Activated effector memory CD4-positive, alpha-beta T cell treated with anti-CD3 and anti-CD28 coated beads, Interleukin-2, amount 50 U/mL, for 16 hours (primary cell): ENCODE data around the gene PXT1.

Source experiments
- DNase-seq: peaks from one replicate; pipeline ENCODE4 v3.0.0-alpha.2; 2020

PXT1 gene

GRCh38 chr6:36387440-36388303 is 55.0 kb downstream of the PXT1 start, which contains the start of gene ETV7:
ETV7 (minus strand) TSS chr6:36387669; CDS start chr6:36387541, 128 bp downstream.
- DNase-seq, result peak; percentile 82

DNA sequence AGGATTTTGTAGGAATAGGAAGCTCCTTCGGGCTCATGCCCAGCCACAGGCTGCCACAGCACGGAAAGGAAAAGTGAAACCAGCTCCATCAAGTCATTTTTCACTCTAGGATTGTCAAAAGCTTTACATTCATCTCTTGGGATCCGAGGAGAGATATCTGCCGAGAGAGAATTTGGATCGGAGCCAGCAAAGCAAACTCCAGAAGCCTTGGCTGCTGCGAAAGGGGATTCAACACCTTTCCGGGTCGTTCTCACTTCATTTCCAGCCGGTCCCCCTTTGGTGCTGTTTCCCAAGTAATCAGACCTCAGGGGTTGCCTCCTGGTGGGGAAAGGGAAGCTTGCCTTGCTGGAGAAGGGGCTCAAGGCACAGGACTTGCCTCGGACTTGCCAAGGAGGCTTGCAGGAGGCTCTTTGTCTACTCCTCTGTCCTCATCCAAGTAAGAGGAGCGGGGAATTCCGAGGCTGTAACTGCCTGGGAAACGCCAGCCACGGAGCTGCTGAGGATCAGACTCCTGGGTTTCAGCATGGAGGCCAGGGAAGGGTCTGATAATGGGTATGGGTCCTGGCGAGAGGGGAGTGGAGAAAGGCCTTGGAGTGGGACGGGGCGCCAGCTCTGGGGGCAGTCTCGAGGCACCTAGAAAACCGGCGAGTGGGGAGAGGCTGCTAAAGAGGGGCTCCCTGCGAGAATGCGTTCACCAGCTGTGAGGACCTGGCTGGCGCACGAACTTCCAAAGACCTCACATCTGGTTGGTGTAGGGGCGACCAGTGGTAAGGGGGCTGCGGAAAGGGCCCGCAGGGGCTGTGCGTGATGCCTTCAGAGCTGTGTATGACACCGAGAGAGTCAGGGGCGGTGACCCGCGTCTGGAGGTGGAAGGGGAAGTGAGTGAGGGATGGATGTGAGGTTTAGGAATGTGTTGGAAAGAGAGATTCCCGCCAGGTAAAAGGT is 55.9 kb downstream of the PXT1 start:
- peak; percentile 69 for DNase-seq

- no peak for DNase-seq
Observed at GRCh38 chr6:36384095-36384494, 58.6 kb downstream of the PXT1 start.

DNA sequence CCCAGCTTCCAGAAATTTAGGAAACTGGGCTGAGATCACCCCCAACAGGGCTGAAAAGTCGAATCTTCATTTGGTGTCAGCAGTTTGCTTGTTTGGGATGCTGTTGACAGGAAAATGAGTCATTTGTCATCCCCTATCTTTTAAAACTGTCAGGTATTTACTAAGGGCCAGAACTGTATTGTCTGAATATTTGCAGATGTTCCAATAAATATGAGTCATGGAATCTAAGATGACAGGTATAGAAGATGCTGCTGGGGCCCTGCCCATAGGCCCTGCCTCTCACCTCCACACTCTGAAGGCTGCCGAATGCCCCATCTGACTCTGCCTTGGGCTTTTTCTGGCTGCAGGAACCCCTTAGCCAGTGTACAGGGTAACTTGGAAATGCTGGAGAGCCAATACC is 59.0 kb downstream of the PXT1 start:
- peak; percentile 72 for DNase-seq

DNA sequence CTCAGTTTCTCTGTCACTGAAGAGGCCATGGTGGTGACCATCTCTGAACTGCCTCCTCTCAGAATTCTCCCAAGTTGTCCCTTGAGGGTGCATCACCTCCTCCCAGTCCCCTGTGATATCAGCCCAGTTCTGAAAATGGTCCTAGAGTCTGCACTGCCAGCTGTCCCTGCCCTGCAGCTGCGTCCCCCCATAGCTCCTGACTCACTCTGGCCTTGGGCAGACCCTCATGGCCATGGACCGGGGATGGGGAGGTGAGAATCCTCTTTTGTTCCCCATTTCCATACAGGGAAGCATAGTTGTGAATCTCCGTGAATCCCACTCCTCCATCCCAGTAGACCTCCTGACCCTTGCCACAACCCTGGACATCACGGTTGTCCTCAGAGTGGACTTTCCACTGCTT is 59.7 kb downstream of the PXT1 start:
- peak; percentile 54 for DNase-seq

- peak; percentile 34 for DNase-seq
Observed at GRCh38 chr6:36381502-36382389, 60.9 kb downstream of the PXT1 start.

DNA sequence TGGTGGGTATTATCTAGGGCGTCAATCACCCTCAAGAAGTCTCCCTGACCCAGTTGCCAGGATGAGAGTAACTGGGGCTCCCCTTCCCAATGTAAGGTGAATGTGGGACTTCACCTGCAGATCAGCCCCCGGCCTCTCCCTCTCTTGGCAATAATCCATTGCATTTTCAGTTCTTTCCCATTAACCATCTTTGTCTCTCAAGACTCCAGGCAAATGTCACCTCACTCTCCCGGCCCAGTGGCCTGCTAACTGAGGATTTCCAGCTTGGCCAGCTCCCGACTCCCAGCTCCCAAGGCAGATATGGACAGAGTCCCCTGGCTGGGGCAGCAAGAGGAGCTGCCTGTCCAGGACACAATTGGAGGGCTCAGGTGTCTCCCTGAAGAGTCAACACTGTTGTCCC is 62.5 kb downstream of the PXT1 start:
- DNase-seq, result peak; percentile 52

GRCh38 chr6:36378936-36379335 is 63.7 kb downstream of the PXT1 start:
- peak; percentile 14 for DNase-seq

DNA sequence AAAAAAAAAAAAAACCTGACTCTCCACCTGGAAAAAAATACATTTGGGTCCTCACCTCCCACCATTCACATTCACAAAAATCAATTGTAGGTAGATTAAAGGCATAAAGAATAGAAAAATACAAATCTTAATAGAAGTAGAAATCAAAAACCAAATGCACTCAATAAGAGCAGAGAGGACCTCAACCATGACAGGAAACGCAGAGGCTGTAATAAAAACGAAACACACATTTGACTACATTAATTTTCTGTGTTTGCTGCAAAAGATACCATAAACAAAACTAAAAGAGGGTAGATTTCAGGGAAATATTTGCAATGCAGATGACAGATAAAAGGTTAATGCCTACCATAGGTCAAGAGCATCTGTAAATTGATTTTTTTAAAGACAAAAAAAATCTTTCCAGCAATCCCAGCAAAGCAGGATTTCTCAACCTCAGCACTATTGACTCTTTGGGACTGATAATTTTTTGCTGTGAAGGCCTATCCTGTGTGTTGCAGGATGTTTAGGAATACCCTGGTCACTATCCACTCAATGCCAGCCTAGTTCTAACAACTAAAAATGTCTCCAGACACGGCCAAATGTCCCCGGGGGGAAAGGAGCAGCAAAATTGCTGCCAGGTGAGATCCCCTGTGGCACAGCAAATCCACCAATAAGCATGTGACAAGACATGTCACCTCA is 64.3 kb downstream of the PXT1 start:
- DNase-seq, result peak; percentile 21

DNA sequence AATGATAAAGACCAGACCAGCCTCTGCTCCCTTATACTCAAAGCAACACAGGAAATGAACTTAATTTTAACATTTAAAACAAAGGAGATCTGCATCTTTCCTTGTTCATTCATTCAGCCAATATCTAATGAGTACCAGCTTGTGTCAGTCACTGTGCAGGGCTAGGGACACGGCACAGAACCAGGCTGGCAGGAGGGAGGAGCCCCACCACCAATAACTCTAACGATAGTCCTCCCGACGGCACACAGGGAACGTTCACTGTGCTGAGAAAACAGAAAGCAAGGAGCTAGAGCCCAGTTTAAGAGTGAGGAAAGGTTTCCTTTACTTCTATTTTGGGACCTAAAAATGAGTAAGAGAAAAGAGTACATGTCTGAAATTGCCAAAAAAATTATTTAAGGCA is 65.1 kb downstream of the PXT1 start:
- peak; percentile 31 for DNase-seq

- peak; percentile 13 for DNase-seq
Observed at GRCh38 chr6:36376742-36377141, 65.9 kb downstream of the PXT1 start.

DNA sequence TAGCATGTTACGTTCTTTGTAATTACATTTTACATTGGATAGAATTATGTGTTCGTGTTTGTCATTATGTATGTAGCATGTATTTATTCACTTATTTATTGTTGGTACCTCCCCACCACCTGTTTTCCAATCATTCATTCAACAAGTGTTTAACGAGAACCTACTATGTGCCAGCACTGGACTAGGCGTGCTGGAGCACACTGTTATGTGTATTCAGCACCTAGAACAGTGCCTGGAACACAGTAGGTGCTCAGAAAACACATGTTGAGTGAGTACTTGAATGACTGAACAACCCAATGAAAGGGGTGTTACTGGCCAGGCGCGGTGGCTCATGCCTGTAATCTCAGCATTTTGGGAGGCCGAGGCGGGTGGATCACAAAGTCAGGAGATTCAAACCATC is 66.5 kb downstream of the PXT1 start:
- DNase-seq, result peak; percentile 6

GRCh38 chr6:36375644-36376155 is 67.0 kb downstream of the PXT1 start:
- peak; percentile 41 for DNase-seq

DNA sequence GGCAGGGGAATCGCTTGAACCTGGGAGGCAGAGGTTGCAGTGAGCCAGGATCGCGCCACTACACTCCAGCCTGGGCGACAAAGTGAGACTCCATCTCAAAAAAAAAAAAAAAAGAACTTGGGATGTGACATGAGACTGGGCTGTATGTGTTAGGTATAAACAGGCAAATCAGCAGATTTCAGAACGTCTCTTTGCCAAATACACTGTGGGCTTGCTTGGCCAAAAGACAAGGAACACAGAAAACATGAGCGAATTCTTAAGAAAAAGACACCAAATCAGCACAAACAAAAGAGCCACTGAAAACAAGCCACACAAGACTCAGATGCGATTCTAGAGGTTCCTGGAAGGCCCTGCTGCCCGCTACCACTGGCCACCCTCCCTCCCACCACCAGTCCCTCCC is 67.7 kb downstream of the PXT1 start:
- DNase-seq, result no peak

GRCh38 chr6:36374194-36374593 is 68.5 kb downstream of the PXT1 start:
- DNase-seq, result peak; percentile 5

- DNase-seq, result peak; percentile 41
Observed at GRCh38 chr6:36373368-36374019, 69.2 kb downstream of the PXT1 start.

DNA sequence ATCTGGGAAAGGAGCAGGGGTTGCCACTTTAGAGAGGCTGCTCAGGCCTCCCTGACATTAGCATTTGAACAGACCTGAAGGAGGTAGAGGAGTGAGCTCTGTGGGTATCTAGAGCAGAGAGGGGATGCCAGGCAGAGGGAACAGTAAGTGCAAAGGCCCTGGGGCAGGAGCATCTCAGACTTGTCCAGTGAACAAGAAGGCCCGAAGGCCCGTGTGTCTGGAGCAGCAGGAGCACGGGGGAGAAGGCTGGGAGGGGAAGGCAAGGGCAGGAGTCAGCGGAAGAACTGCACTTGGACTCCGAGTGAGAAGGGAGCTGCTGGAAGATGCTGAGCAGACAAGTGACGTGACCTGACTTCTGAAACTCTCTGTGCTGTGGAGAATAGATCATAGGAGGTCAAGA is 70.6 kb downstream of the PXT1 start:
- DNase-seq, result peak; percentile 24

GRCh38 chr6:36371211-36371610 is 71.4 kb downstream of the PXT1 start:
- DNase-seq, result peak; percentile 49

DNA sequence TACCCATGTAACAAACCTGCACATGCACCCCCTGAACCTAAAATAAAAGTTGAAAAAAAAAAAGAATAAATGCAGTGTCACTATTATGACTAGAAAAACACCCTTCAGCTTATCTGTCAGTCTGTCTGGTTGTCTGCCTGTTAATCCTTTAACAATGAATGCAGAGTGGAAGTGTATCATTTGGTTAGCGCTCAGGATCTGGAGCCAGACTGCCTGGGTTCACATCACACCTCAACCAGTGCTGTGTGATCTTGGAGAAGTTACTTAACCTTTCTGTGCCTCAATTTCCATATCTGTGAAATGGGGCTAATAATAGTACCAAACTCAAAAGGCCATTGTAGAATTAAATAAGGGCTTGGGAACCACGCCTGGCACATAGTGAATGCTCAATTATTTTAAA is 72.0 kb downstream of the PXT1 start:
- DNase-seq, result no peak

DNA sequence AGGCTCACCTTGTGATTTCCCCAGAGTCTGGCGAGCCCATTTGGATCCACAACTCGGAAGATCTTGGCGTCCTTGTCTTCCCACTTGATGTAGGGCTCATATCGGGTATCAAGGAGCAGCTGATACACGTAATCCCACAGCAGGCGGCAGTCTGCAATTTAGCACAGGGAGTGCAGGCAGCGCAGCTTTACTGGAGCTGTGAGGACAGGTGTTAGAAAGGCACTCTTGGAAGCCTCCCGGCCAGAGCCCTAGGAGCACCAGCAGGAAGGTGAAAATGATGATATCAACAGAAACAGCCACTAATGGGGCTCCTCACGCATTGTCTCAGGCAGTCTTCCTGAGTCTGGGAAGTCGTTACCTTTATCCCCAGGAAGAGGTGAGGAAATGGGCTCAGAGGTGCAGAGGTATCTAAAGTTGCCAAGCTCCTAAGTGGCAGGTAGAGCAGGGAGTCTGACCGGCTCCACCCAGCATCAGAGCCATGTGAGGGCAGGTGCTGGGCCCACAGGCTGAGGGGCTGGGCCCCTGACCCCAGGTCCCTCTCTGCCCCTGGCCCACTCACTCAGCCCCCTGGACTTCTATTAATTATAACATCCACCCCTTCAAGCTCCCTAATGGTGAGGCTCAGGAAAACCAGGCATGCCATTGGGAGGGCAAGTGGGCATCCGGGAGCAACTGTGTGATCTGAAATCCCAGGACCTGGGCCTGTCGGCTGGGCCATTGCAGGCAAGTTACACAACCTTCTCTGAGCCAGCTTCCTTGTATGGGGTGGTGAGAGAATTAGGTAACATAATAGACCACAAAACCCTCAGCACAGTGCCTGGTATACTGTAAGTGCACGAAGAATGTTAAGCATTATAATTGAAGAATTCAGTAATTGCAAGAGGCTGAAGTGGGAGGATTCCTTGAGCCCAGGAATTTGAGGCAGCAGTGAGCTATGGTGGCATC is 73.5 kb downstream of the PXT1 start:
- peak; percentile 51 for DNase-seq
